Small intestine (tissue), 16 donors: Measurements from ENCODE around the gene ALDOC. TPM values are rescaled to one million over a fixed set of nuclear protein-coding genes. Genes with fewer than 3 reads are reported as not detected.

Experiments
- DNase-seq, 2 donors: peaks; one replicate each; pipeline versions ENCODE4 v3.0.0 to v3.0.0-alpha.2; 2013
- FAIRE-seq: peaks from 2 replicates; lab custom pipeline; 2012; peaks lifted over from hg19 to GRCh38; lab: Jason Lieb, UNC
- H3K27ac ChIP-seq, 3 donors: one replicate each; pipeline ENCODE4 v1.5.1; 2013; ENCODE audit warnings: low read length in 2 of 3, mild to moderate bottlenecking in 2 of 3, control low read depth in 1 of 3, inconsistent platforms in 1 of 3, low read depth in 1 of 3, moderate library complexity in 1 of 3
- H3K27me3 ChIP-seq, 3 donors: one replicate each; pipeline ENCODE4 v1.6.1; 2013; ENCODE audit warnings: low read length in 3 of 3, inconsistent platforms in 1 of 3; ENCODE audit not compliant: control insufficient read depth in 3 of 3, insufficient read depth in 3 of 3
- H3K36me3 ChIP-seq, 3 donors: one replicate each; pipeline ENCODE4 v1.6.1; 2013; ENCODE audit warnings: low read length in 3 of 3, inconsistent platforms in 1 of 3, low read depth in 1 of 3, mild to moderate bottlenecking in 1 of 3, moderate library complexity in 1 of 3; ENCODE audit not compliant: control insufficient read depth in 3 of 3, insufficient read depth in 2 of 3
- H3K4me1 ChIP-seq, 3 donors: one replicate each; pipeline ENCODE4 v1.6.1; 2013; ENCODE audit warnings: low read length in 2 of 3, inconsistent platforms in 1 of 3, low read depth in 1 of 3, mild to moderate bottlenecking in 1 of 3, moderate library complexity in 1 of 3; ENCODE audit not compliant: control insufficient read depth in 3 of 3, insufficient read depth in 2 of 3
- H3K4me3 ChIP-seq, 3 donors: one replicate each; pipeline ENCODE4 v1.5.1; 2013; ENCODE audit warnings: low read length in 3 of 3, control low read depth in 1 of 3, inconsistent platforms in 1 of 3, low read depth in 1 of 3, mild to moderate bottlenecking in 1 of 3, moderate library complexity in 1 of 3
- H3K9me3 ChIP-seq, 2 donors: one replicate each; pipeline ENCODE4 v1.6.1; 2013; ENCODE audit warnings: low read depth in 1 of 2, low read length in 1 of 2; ENCODE audit not compliant: control insufficient read depth in 2 of 2, insufficient read depth in 1 of 2
- WGBS, 3 donors: extraction: QIAGEN DNeasy Blood & Tissue Kit; methylation state at CpG; one replicate each; pipeline ENCODE4 v1.1.7; 2013; 5-methylcytosine and 5-hydroxymethylcytosine counted together
- long read RNA-seq, 10 donors: transcript quantifications; one replicate each; lab custom pipeline, GENCODE V29; 2026
- polyA plus RNA-seq, 4 donors: library from polyadenylated mRNA; stranded (reverse) in 3 of 4; unstranded in 1 of 4; fragments of 200-250 nt in 3 of 4; fragments of 120-200 nt in 1 of 4; gene quantifications; one replicate each; pipeline versions ENCODE4 v1.2.1 to v1.2.3, GENCODE V29; 2013
- donor health status: healthy with polysubstance abuse.
- donor health status: control.
- donor health status: control.
- donor health status: Bipolar disorder and iron deficiency.
- donor health status: healthy.

Gene ALDOC
- 10 to 100 TPM; 27.6 to 85.0 (median 42.9) TPM for polyA plus RNA-seq
- long read RNA-seq, donor 1, result 0 reads
- long read RNA-seq, donor 2, partial matches to known transcripts, result 0 of 3 reads
- long read RNA-seq, donor 2, other reads (novel, unspliced or antisense), result 0 of 3 reads
- long read RNA-seq, donor 3, partial matches to known transcripts, result 0 of 3 reads
- long read RNA-seq, donor 3, other reads (novel, unspliced or antisense), result 0 of 3 reads
- long read RNA-seq, donor 4, result 0 reads
- long read RNA-seq, donor 5, partial matches to known transcripts, result 0 of 2 reads
- long read RNA-seq, donor 5, other reads (novel, unspliced or antisense), result 0 of 2 reads
- long read RNA-seq, donor 6, transcript ALDOC-201 (9 exons, 1,982 nt), result major isoform, 6 of 6 reads
- long read RNA-seq, donor 6, partial matches to known transcripts, result 0 of 6 reads
- long read RNA-seq, donor 6, other reads (novel, unspliced or antisense), result 0 of 6 reads
- long read RNA-seq, donor 7, transcript ALDOC-201 (9 exons, 1,982 nt), result major isoform, 170 of 601 reads
- long read RNA-seq, donor 7, transcript ALDOC-203 (10 exons, 1,722 nt), result minor isoform, 6 of 601 reads
- long read RNA-seq, donor 7, partial matches to known transcripts, result 420 of 601 reads
- long read RNA-seq, donor 7, other reads (novel, unspliced or antisense), result 0 of 601 reads
- long read RNA-seq, donor 8, result 0 reads
- long read RNA-seq, donor 9, result 0 reads
- long read RNA-seq, donor 10, partial matches to known transcripts, result 12 of 15 reads
- long read RNA-seq, donor 10, other reads (novel, unspliced or antisense), result 0 of 15 reads

DNA sequence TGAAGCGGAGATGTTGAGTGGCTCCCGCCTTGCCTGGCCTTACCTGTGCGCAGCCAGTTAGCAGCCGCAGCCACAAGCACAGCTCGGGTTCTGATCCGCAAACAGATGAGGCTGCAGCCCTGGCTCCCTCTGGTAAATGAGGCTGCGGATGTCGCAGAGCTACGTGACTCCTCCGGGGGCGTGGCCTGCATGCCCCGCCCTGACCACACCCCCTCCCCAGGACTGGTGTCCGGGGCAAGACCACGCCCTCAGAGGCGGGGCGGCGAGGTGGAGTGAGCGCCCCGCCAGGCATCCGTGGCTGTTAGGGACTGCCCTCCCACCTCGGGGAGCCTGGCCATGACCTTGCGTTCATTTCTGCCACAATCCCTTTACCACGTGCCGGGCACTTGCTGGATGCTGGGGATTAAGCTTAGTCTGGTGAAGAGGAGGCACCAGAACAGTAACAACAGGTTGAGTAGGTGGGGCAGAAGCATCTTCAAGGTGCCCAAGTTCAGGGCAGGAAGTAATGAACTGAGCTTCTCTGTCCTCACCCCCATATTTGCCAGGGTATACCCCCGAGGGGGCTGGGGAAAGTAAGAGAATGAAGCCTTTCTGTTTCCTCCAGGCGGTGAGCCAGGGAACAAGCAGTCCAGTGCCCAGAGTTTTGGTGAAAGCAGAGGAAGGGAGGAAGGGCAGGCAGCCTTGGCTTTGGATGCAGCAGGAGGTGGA lies at the start of gene ALDOC:
Gene ALDOC (minus strand): TSS at position 138 of the 708 bp plus-strand sequence. CDS start 1,363 bp downstream, outside the sequence.
- Histone ChIP-seq H3K9me3 (no peaks in the 10 kb centered on the region), H3K4me1 (peaks cover 0 to 14% (median 3%) of the 10 kb centered on the region in 3 donors), H3K27ac (peak within 1 kb of the TSS in 1 of 3 donors; percentile 68), H3K27me3 (no peaks in the 10 kb centered on the region), H3K4me3 (peak within 1 kb of the TSS in 2 of 3 donors; percentile 17 to 28), H3K36me3 (peaks cover 0 to 34% (median 0%) of the 10 kb centered on the region in 3 donors)
- FAIRE-seq (no peak), DNase-seq (peak; percentile 97)
- WGBS, 3 donors, result 3 to 7% (median 4%) methylated on average over 25 to 26 of the region's 26 CpGs

DNA sequence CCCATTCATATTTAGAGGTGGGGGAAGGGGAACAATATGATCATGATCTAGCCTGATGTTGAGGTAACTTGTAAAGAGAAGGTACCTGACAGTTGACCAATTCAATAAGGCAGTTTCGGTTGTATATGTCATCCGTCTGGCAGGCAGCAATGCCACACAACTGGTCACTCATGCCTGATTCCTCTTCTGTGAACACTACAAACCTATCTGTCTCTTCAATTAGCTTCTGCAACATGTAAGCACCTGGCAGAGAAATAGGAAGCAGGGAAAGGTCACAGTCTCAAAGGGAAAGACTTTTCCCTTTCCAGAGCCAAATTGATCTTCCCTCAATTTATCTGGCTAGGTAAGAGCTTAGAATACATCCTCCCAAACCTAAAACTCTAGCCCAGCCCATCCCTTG lies 47.5 kb upstream of the ALDOC start:
- DNase-seq (no peak), FAIRE-seq (no peak)
- Histone ChIP-seq H3K27me3 (no peaks in the 10 kb centered on the region), H3K4me1 (no peaks in the 10 kb centered on the region), H3K36me3 (peaks cover 15 to 61% (median 46%) of the 10 kb centered on the region in 3 donors), H3K27ac (no peak overlapping the region), H3K4me3 (no peak overlapping the region), H3K9me3 (no peaks in the 10 kb centered on the region)
- WGBS, 3 donors, result 91 to 97% (median 95%) methylated on average over 2 of the region's 2 CpGs

DNA sequence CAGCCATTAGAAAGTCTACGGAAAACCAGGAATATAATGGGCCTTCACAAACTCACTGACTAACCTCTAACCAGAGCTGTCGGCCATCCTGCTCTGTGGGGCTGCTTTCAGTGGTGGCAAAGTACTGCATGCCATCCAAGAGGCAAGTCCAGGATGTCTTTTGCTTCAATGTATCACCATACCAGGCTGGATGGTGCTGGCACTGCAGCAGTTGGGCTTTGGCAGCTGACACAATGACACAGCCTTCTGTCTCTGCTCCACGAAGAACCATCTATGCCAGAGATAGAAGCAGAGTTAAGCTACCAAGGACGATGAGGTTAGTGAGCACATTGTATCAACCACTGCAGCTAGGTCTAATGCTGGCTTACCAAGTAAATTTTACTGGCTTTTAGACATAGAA lies 47.0 kb upstream of the ALDOC start:
- H3K4me3 ChIP-seq, result no peak overlapping the region
- no peaks in the 10 kb centered on the region for H3K27me3 ChIP-seq
- 93 to 96% (median 93%) methylated on average over 4 of the region's 4 CpGs for WGBS, 3 donors
- DNase-seq (no peak), FAIRE-seq (no peak)
- H3K4me1 ChIP-seq, result no peaks in the 10 kb centered on the region
- H3K9me3 ChIP-seq, result no peaks in the 10 kb centered on the region
- H3K27ac ChIP-seq, result no peak overlapping the region
- peaks cover 16 to 61% (median 49%) of the 10 kb centered on the region in 3 donors for H3K36me3 ChIP-seq

DNA sequence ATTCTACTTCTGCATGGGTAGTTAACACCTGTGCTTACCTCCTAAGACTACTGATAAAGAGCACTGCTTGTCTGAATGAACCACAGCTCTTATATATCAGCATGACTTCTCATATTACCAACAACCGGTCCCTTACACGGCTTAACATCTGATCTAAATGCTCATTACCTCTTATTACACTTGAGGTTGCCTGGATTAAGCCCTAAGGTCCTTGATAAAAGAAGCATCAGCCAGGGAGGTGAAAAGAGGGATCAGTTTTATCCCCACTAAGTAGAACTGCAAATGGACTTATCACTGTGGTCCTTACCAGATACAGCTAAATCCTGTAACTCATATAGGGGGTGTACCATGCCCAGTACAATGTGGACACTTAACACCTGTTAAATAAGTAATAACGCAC lies 45.5 kb upstream of the ALDOC start:
- Histone ChIP-seq H3K4me1 (no peaks in the 10 kb centered on the region), H3K27me3 (no peaks in the 10 kb centered on the region), H3K36me3 (peaks cover 16 to 59% (median 44%) of the 10 kb centered on the region in 3 donors), H3K9me3 (no peaks in the 10 kb centered on the region), H3K27ac (no peak overlapping the region), H3K4me3 (no peak overlapping the region)
- DNase-seq, result no peak
- whole genome bisulfite sequencing, 3 donors, result 92 to 93% (median 93%) methylated on average over 3 of the region's 3 CpGs
- no peak for FAIRE-seq

DNA sequence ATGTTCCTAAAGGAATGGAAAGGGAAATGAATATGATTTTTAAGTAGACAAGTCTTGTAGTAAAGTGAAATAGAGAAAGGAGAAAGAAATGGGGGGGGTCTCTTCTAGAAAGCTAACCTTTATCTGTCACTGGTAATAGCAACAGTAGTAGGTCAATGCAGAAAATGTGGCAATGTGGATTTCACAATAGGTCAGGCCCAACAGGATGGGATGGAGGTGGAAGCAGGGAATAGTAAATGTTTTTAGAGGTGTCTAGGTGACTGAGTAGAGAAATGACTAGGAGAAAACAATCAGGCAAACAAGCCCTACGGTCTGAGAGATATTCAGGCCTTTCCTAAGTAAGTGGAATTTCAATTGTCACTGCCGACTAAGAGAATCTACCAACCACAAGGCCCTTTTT lies 43.3 kb upstream of the ALDOC start:
- Histone ChIP-seq H3K4me3 (no peak overlapping the region), H3K36me3 (peaks cover 32 to 66% (median 65%) of the 10 kb centered on the region in 3 donors)
- WGBS, 3 donors, result 79 to 91% (median 84%) methylated on average over 2 of the region's 2 CpGs

DNA sequence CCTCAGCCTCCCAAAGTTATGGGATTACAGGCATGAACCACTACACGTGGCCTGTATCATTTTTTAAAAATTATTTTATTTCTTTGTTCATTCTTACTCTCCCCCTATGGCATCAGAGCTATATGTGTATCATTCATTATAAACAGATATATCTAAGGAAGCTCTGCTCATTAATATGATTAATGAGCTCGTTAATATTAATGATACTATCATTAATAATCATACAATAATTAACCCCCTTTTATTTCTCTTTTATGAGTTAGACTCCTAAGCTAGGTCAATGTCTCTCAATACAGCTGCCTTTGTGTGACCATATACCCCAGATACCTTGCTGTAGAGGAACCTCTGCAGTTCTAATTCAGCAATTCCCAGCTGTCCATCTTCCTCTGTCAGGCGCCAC lies 41.8 kb upstream of the ALDOC start:
- WGBS, 3 donors, result 91 to 93% (median 92%) methylated on average over 3 of the region's 3 CpGs
- no peak for DNase-seq
- H3K27me3 ChIP-seq, result no peaks in the 10 kb centered on the region

More for the DNA sequence above, 43.3 kb upstream of the ALDOC start:
- H3K27ac ChIP-seq, result no peak overlapping the region
- H3K27me3 ChIP-seq, result no peaks in the 10 kb centered on the region
- no peaks in the 10 kb centered on the region for H3K4me1 ChIP-seq
- no peak for FAIRE-seq
- no peaks in the 10 kb centered on the region for H3K9me3 ChIP-seq
- no peak for DNase-seq

DNA sequence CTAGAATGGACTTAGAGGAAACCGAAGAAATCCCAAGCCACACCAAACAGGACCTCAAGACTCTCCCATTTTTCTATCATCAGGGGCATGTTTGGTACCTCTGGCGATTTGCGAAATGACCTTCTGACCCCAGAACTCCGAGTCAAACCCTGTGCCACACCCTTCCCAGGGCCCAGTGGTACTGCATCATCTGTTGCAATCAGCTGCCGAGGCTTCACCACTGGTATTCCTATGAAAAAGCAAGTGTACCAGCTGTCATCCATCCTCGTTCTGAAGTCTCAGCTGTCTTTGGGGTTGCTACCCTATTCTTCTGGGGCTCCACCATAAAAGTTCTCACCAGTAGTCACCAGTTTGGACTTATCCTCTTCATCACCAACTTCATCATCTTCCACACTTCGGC lies 39.6 kb upstream of the ALDOC start:
- Histone ChIP-seq H3K27ac (no peak overlapping the region), H3K27me3 (no peaks in the 10 kb centered on the region), H3K4me3 (no peak overlapping the region), H3K36me3 (peaks cover 25 to 72% (median 52%) of the 10 kb centered on the region in 3 donors), H3K4me1 (peaks cover 0 to 6% (median 0%) of the 10 kb centered on the region in 3 donors), H3K9me3 (no peaks in the 10 kb centered on the region)
- DNase-seq, result no peak
- no peak for FAIRE-seq
- WGBS, 3 donors, result 78 to 81% (median 78%) methylated on average over 7 of the region's 7 CpGs

More for the DNA sequence above, 41.8 kb upstream of the ALDOC start:
- Histone ChIP-seq H3K36me3 (peaks cover 29 to 71% (median 64%) of the 10 kb centered on the region in 3 donors), H3K9me3 (no peaks in the 10 kb centered on the region), H3K27ac (no peak overlapping the region), H3K4me1 (peaks cover 0 to 2% (median 0%) of the 10 kb centered on the region in 3 donors), H3K4me3 (no peak overlapping the region)
- FAIRE-seq, result no peak
